ENCODE measurements around the gene MPV17L.

GRCh38 chr16:15452246-15452855 lies 56.8 kb downstream of the MPV17L start:
- TF ChIP-seq CTCF (IDR thresholded peaks at IDR 0.05) (no peak), POLR2AphosphoS5 (IDR thresholded peaks at IDR 0.05; ENCODE audit: insufficient read depth in 1 of 2, low read depth in 1 of 2) (no peak), POLR2A (IDR thresholded peaks at IDR 0.05) (no peak)

All from vagina (tissue), 2 donors.